Measurements from ENCODE around the gene APBB2.

Gene APBB2

GRCh38 chr4:41214136-41214824 is at the start of gene APBB2:
APBB2 (minus strand) TSS chr4:41214542; CDS start chr4:41033254, 181,288 bp downstream.
- DNase-seq (ENCODE audit: low spot score): peak; percentile 98

- no peak for DNase-seq (ENCODE audit: low spot score)
These were observed 47.9 kb upstream of the APBB2 start for GRCh38 chr4:41262198-41262597.

- DNase-seq (ENCODE audit: low spot score): no peak
These were observed 45.9 kb upstream of the APBB2 start for GRCh38 chr4:41260116-41260733.

GRCh38 chr4:41258783-41259182 is 44.4 kb upstream of the APBB2 start:
- DNase-seq (ENCODE audit: low spot score): peak; percentile 70

- DNase-seq (ENCODE audit: low spot score): no peak
These were observed 43.6 kb upstream of the APBB2 start for GRCh38 chr4:41257906-41258305.

- peak; percentile 86 for DNase-seq (ENCODE audit: low spot score)
These were observed 43.0 kb upstream of the APBB2 start for GRCh38 chr4:41257257-41257901.

GRCh38 chr4:41256740-41257256 is 42.5 kb upstream of the APBB2 start, which contains the start of gene UCHL1:
UCHL1 (plus strand) TSS chr4:41256928; CDS start chr4:41256977, 49 bp downstream.
- peak; percentile 86 for DNase-seq (ENCODE audit: low spot score)

GRCh38 chr4:41256131-41256739 is 41.9 kb upstream of the APBB2 start:
- peak; percentile 25 for DNase-seq (ENCODE audit: low spot score)

GRCh38 chr4:41245983-41246382 is 31.6 kb upstream of the APBB2 start:
- no peak for DNase-seq (ENCODE audit: low spot score)

GRCh38 chr4:41241919-41242318 is 27.6 kb upstream of the APBB2 start:
- no peak for DNase-seq (ENCODE audit: low spot score)

GRCh38 chr4:41236508-41236907 is 22.2 kb upstream of the APBB2 start:
- no peak for DNase-seq (ENCODE audit: low spot score)

GRCh38 chr4:41236032-41236431 is 21.7 kb upstream of the APBB2 start:
- DNase-seq (ENCODE audit: low spot score): no peak

GRCh38 chr4:41232856-41233255 is 18.5 kb upstream of the APBB2 start:
- no peak for DNase-seq (ENCODE audit: low spot score)

GRCh38 chr4:41232406-41232805 is 18.1 kb upstream of the APBB2 start:
- no peak for DNase-seq (ENCODE audit: low spot score)

GRCh38 chr4:41227902-41228301 is 13.6 kb upstream of the APBB2 start:
- DNase-seq (ENCODE audit: low spot score): no peak

GRCh38 chr4:41221850-41222645 is 7.7 kb upstream of the APBB2 start:
- DNase-seq (ENCODE audit: low spot score): no peak

- DNase-seq (ENCODE audit: low spot score): no peak
These were observed 5.1 kb upstream of the APBB2 start for GRCh38 chr4:41219421-41219950.

GRCh38 chr4:41218703-41219102 is 4.4 kb upstream of the APBB2 start:
- no peak for DNase-seq (ENCODE audit: low spot score)

- DNase-seq (ENCODE audit: low spot score): no peak
These were observed 3.0 kb upstream of the APBB2 start for GRCh38 chr4:41217374-41217773.

GRCh38 chr4:41217020-41217333 is 2.6 kb upstream of the APBB2 start:
- no peak for DNase-seq (ENCODE audit: low spot score)

- DNase-seq (ENCODE audit: low spot score): peak; percentile 95
These were observed 2.1 kb upstream of the APBB2 start for GRCh38 chr4:41216294-41217019.
